T-cell (primary cell): ENCODE results near the gene MEGF8. TPM values are rescaled to one million over a fixed set of nuclear protein-coding genes. Genes with fewer than 3 reads are reported as not detected.
A peak's percentile ranks its signal among the peaks of the same experiment; 100 is the strongest.

Experiments used
- ATAC-seq, 4 experiments: fragments of 200-7000 bp in 3 of 4; fragments of 150-1000 bp in 1 of 4; cut with Tn5 transposase; replicated peaks in 1 of 4; 1 replicate in 3 of 4; 2 replicates in 1 of 4; pipeline ENCODE4 v1.10.0; 2021; ENCODE audit warnings: moderate library complexity in 3 of 4, mild to moderate bottlenecking in 2 of 4, moderate number of reproducible peaks in 1 of 4
- CTCF ChIA-PET, 2 donors: fragments of 300-600 bp; sonication (Branson Sonifier 250); formaldehyde crosslinking; loops; one replicate each; lab custom pipeline; 2022; ENCODE audit warnings: antibody characterized with exemption in 2 of 2; lab: Charles Lee
- POLR2A ChIA-PET, 2 donors: fragments of 300-600 bp; sonication (Branson Sonifier 250); formaldehyde crosslinking; loops; one replicate each; lab custom pipeline; 2022; ENCODE audit warnings: antibody characterized with exemption in 2 of 2; lab: Charles Lee
- DNase-seq, 35 experiments: peaks; one replicate each; pipeline versions ENCODE4 v3.0.0 to v3.0.0-alpha.2; 2013 to 2023
- H3K27ac ChIP-seq: one replicate; pipeline ENCODE4 v1.5.1; 2013; ENCODE audit warnings: low read length
- H3K27me3 ChIP-seq, 2 experiments: replicated peaks in 1 of 2; 1 replicate in 1 of 2; 2 replicates in 1 of 2; pipeline versions ENCODE4 v1.6.1 to v1.7.0; 2013; ENCODE audit warnings: low read length in 1 of 2, mixed read lengths in 1 of 2; ENCODE audit not compliant: control insufficient read depth in 2 of 2, insufficient read depth in 2 of 2; ENCODE audit errors: extremely low read depth in 1 of 2
- H3K36me3 ChIP-seq, 2 donors: 1 replicate in 1 of 2; 2 replicates in 1 of 2; pipeline versions ENCODE4 v1.6.1 to v1.7.0; 2013; ENCODE audit warnings: low read length in 1 of 2; ENCODE audit not compliant: control insufficient read depth in 2 of 2, insufficient read depth in 1 of 2; ENCODE audit errors: extremely low read depth in 1 of 2
- H3K4me1 ChIP-seq, 2 experiments: 1 replicate in 1 of 2; 2 replicates in 1 of 2; pipeline versions ENCODE4 v1.6.1 to v1.7.0; 2013; ENCODE audit warnings: low read length in 2 of 2, mixed read lengths in 1 of 2; ENCODE audit not compliant: insufficient read depth in 2 of 2, control insufficient read depth in 1 of 2; ENCODE audit errors: extremely low read depth in 1 of 2
- H3K4me3 ChIP-seq, 2 donors: 1 replicate in 1 of 2; 2 replicates in 1 of 2; pipeline versions ENCODE4 v1.5.1 to v1.7.0; 2013; ENCODE audit warnings: mild to moderate bottlenecking in 2 of 2, low read length in 1 of 2, moderate library complexity in 1 of 2; ENCODE audit not compliant: control insufficient read depth in 1 of 2; ENCODE audit errors: extremely low read depth in 1 of 2
- H3K9me3 ChIP-seq: 2 replicates; pipeline ENCODE4 v1.7.0; 2013
- H3K27ac Mint-ChIP-seq, 2 donors: one replicate each; pipeline ENCODE4 v1.8.0; 2020 to 2021; ENCODE audit warnings: mild to moderate bottlenecking in 2 of 2, mixed read lengths in 2 of 2
- H3K27me3 Mint-ChIP-seq, 2 donors: one replicate each; pipeline ENCODE4 v1.8.0; 2021 to 2022; ENCODE audit warnings: mixed read lengths in 2 of 2
- H3K36me3 Mint-ChIP-seq: one replicate; pipeline ENCODE4 v1.8.0; 2021; ENCODE audit warnings: mixed read lengths
- H3K4me1 Mint-ChIP-seq, 3 donors: one replicate each; pipeline ENCODE4 v1.8.0; 2020 to 2022; ENCODE audit warnings: mixed read lengths in 3 of 3, mild to moderate bottlenecking in 1 of 3
- H3K4me3 Mint-ChIP-seq, 3 donors: one replicate each; pipeline ENCODE4 v1.8.0; 2020 to 2022; ENCODE audit warnings: mild to moderate bottlenecking in 3 of 3, mixed read lengths in 3 of 3, moderate library complexity in 3 of 3
- H3K9me3 Mint-ChIP-seq, 3 donors: one replicate each; pipeline ENCODE4 v1.8.0; 2020 to 2022; ENCODE audit warnings: mixed read lengths in 3 of 3
- WGBS: methylation state at CpG from one replicate; pipeline ENCODE4 v1.1.5; 2013; ENCODE audit warnings: missing lambda C conversion rate; ENCODE audit not compliant: insufficient coverage; 5-methylcytosine and 5-hydroxymethylcytosine counted together
- total RNA-seq, 35 experiments: library from RNA in 6 of 35; stranded (reverse) in 6 of 35; fragments of 120-200 nt in 1 of 35; gene quantifications; one replicate each; pipeline versions ENCODE4 v1.2.1 to v1.2.4 and lab custom pipeline; 2013 to 2026

MEGF8 gene
- total RNA-seq, 5 donors from 2014 or later (not counting 1 experiment from before 2014, with no cell fraction given): 5.2 to 11.4 (median 9.6) TPM

DNA sequence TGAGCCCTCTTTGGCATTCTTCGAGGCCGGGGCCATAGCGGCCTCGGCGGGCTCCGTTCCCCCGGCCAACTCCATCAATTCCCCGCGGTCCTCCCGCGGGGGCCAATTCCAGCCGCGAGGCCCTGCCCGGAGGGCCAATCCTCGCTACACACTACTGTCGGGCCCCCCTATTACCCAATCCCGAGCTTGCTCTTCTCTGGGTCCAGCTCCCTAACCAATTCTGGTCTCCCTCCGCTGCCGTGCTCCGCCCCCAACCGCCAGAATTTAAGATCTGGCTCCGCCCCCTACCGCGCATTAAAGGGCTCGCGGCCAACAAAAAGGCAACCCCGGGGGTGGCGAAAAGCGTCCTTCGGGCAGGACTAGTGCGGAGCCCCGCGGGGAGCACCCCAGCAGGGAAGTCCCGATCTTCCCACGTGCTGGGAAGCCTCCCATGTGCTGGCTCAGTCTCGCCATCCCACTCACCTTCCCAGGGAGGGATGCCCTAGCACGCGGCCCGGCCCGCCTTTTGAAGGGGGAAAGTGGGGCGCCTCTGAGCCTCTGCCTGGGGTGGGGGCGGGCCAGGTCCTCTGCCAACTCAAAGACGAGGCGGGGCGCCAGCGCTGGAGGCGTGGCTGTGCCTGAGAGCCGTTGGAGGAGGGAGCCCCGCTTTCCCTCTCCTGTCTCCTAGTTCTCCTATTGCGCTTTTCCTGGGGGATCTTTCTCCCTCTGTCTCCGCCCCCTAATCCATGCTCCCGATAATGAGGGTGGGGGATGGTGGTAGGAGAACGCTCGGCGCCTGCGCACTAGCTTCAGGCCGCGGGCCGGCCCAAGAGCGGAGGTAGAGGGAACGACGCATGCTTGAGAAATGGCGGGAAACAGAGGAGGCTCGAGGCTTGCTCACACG lies 98.3 kb downstream of the MEGF8 start:
- DNase-seq (peak; percentile 81 to 95 (median 89)), ATAC-seq (peak; percentile 92 to 95 (median 94))
- H3K27ac Mint-ChIP-seq: peak overlapping the region; percentile 85 to 95
- peaks cover 42 to 47% (median 42%) of the 10 kb centered on the region in 3 donors for H3K4me1 Mint-ChIP-seq
- H3K27me3 Mint-ChIP-seq: no peaks in the 10 kb centered on the region
- peak overlapping the region; percentile 81 to 83 for H3K4me3 ChIP-seq
- peak overlapping the region; percentile 94 to 99 (median 99) for H3K4me3 Mint-ChIP-seq
- H3K36me3 ChIP-seq: no peaks in the 10 kb centered on the region
- no peaks in the 10 kb centered on the region for H3K9me3 Mint-ChIP-seq
- H3K9me3 ChIP-seq: no peaks in the 10 kb centered on the region
- H3K27me3 ChIP-seq: no peaks in the 10 kb centered on the region
- ChIA-PET CTCF (interaction anchor here (0.6 to 2.3 kb wide), 8 partner anchors 10 to 106 kb away, joined by 3 to 25 read pairs (median 7); no protein-coding TSS in a partner anchor), POLR2A (interaction anchor here in 1 of 2 donors (0.5 to 0.7 kb wide), 2 partner anchors 27 to 478 kb away, joined by 3 to 7 read pairs; no protein-coding TSS in a partner anchor)
- no peaks in the 10 kb centered on the region for H3K36me3 Mint-ChIP-seq
- 5% methylated on average over 48 of the region's 65 CpGs for WGBS
- H3K27ac ChIP-seq: peak overlapping the region; percentile 62
- peaks cover 8 to 50% of the 10 kb centered on the region in 2 experiments for H3K4me1 ChIP-seq

DNA sequence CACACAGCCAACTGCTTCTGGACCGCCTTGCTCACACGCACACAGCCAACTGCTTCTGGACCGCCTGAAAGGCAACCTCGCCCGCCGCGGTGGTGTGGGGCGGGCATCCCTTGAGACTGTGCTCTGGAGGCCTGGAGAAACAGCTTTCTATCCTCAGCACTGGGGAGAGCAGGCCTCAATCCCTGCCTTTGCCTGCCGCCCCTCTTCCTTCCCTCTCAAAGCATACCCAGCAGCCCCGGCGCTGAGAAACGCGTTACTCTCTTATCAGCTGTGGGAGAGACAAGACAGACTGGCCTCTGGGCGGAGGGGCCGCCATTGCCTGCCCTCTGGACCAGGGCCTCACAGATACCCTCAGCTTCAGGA lies 98.9 kb downstream of the MEGF8 start:
- H3K4me3 ChIP-seq: peak overlapping the region; percentile 81 to 83
- Mint-ChIP-seq H3K27ac (peak overlapping the region in 1 of 2 donors; percentile 85), H3K4me1 (peaks cover 41 to 47% (median 41%) of the 10 kb centered on the region in 3 donors), H3K9me3 (no peaks in the 10 kb centered on the region), H3K27me3 (no peaks in the 10 kb centered on the region), H3K4me3 (peak overlapping the region; percentile 94 to 99 (median 99)), H3K36me3 (no peaks in the 10 kb centered on the region)
- no peak overlapping the region for H3K27ac ChIP-seq
- H3K9me3 ChIP-seq: no peaks in the 10 kb centered on the region
- ATAC-seq: no peak
- ChIA-PET POLR2A (no interaction called here), CTCF (interaction anchor here in 1 of 2 donors (1.2 to 2.3 kb wide), 4 partner anchors 15 to 26 kb away, joined by 4 to 25 read pairs (median 10); no protein-coding TSS in a partner anchor)
- H3K27me3 ChIP-seq: no peaks in the 10 kb centered on the region
- no peak for DNase-seq
- WGBS: 90% methylated on average over 15 of the region's 15 CpGs
- no peaks in the 10 kb centered on the region for H3K36me3 ChIP-seq
- peaks cover 8 to 50% of the 10 kb centered on the region in 2 experiments for H3K4me1 ChIP-seq

DNA sequence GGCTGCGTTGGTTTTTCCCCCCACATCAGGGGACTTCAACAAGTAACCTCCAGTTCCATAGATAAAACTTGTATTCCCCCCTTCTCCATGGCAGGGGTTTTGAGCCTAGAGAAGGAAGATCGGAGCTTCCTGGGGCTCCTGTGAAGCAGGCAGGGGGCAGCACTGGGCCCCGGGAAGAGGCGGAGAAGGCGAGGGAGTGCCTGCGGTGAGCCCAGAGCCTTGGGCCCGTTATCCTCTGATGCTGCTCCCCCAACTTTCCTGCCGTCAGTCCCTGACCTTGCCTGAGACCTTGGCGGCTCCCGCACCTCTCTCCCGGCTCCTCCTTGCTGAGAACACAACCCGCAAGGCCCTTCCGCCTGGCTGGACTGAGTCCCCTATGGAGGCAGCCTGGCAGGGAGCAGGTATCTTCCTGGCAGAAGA lies 99.3 kb downstream of the MEGF8 start:
- POLR2A ChIA-PET: no interaction called here
- Mint-ChIP-seq H3K4me3 (peak overlapping the region; percentile 94 to 99 (median 99)), H3K27ac (no peak overlapping the region)

DNA sequence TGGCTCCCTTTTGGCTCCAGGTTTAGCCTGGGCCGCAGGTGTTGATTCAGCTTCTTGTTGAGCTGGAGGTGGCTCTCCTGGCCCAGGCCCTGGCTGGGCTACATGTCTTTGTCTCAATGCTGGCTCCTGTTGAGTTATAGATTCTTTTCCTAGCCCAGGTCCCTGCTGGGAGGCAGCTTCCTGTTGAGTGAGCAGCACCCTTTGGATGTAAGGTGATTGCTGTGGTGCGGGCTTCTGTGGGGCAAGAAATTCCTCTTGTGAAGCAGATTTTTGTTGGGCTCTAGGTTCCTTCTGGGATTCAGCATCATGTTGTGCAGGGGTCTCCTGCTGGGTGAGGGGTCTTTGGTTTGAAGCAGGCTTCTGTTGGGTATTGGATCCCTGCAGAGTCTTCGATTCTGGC lies 101.2 kb downstream of the MEGF8 start:
- peaks cover 21 to 28% (median 21%) of the 10 kb centered on the region in 3 donors for H3K4me1 Mint-ChIP-seq
- ATAC-seq (no peak), DNase-seq (no peak)
- peak overlapping the region in 1 of 2 donors; percentile 39 for H3K27ac Mint-ChIP-seq
- Histone ChIP-seq H3K27ac (no peak overlapping the region), H3K9me3 (no peaks in the 10 kb centered on the region), H3K4me1 (peaks cover 8 to 33% of the 10 kb centered on the region in 2 experiments), H3K36me3 (no peaks in the 10 kb centered on the region), H3K27me3 (no peaks in the 10 kb centered on the region), H3K4me3 (no peak overlapping the region)
- ChIA-PET POLR2A (no interaction called here), CTCF (no interaction called here)
- H3K36me3 Mint-ChIP-seq: no peaks in the 10 kb centered on the region
- 91% methylated on average over 1 of the region's 3 CpGs for WGBS
- no peaks in the 10 kb centered on the region for H3K9me3 Mint-ChIP-seq
- H3K4me3 Mint-ChIP-seq: no peak overlapping the region
- H3K27me3 Mint-ChIP-seq: no peaks in the 10 kb centered on the region

More for the DNA sequence above, 99.3 kb downstream of the MEGF8 start:
- WGBS: 93% methylated on average over 10 of the region's 13 CpGs
- DNase-seq: no peak
- CTCF ChIA-PET: interaction anchor here in 1 of 2 donors (1.3 kb wide), 1 partner anchor 14 kb away, joined by 4 read pairs; no protein-coding TSS in a partner anchor
- H3K9me3 Mint-ChIP-seq: no peaks in the 10 kb centered on the region
- ATAC-seq: no peak
- Histone ChIP-seq H3K27me3 (no peaks in the 10 kb centered on the region), H3K36me3 (no peaks in the 10 kb centered on the region), H3K27ac (no peak overlapping the region), H3K4me3 (no peak overlapping the region), H3K9me3 (no peaks in the 10 kb centered on the region), H3K4me1 (peaks cover 8 to 50% of the 10 kb centered on the region in 2 experiments)
- peaks cover 40 to 47% (median 40%) of the 10 kb centered on the region in 3 donors for H3K4me1 Mint-ChIP-seq
- no peaks in the 10 kb centered on the region for H3K36me3 Mint-ChIP-seq
- no peaks in the 10 kb centered on the region for H3K27me3 Mint-ChIP-seq

DNA sequence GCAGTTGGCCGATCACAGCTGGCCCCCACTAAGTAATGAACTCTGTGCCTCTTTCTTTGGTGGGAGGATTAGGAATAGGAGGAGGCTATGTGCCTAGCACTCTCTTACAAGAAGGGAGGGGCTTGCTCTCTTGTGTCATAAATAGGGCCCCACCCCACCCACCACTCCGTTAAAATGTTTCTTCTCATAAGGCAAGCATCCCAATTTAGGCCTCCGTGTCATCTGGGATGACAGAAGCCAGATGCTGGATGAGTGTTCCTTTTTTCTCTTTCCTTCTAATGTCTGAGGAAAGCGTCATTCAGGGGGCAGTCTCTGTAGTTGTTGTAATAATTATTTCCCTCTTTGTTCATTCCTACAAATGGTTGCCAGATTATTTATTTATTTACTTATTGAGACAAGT lies 101.9 kb downstream of the MEGF8 start, which contains the start of gene LIPE:
LIPE (minus strand) TSS at position 76 of the 400 bp plus-strand sequence. CDS start 239 bp downstream, outside the sequence.
- Mint-ChIP-seq H3K9me3 (no peaks in the 10 kb centered on the region), H3K4me3 (no peak within 1 kb of the TSS), H3K36me3 (no peaks in the 10 kb centered on the region), H3K27me3 (no peaks in the 10 kb centered on the region), H3K4me1 (peaks cover 14 to 21% (median 15%) of the 10 kb centered on the region in 3 donors), H3K27ac (peak within 1 kb of the TSS in 1 of 2 donors; percentile 39)
- no peaks in the 10 kb centered on the region for H3K27me3 ChIP-seq
- DNase-seq (no peak), ATAC-seq (no peak)
- POLR2A ChIA-PET: no interaction called here
- peaks cover 5 to 26% of the 10 kb centered on the region in 2 experiments for H3K4me1 ChIP-seq
- no peak within 1 kb of the TSS for H3K4me3 ChIP-seq
- H3K27ac ChIP-seq: no peak within 1 kb of the TSS
- H3K36me3 ChIP-seq: no peaks in the 10 kb centered on the region
- H3K9me3 ChIP-seq: no peaks in the 10 kb centered on the region
- WGBS: no CpG with 5 or more reads among the region's 4 CpGs
- CTCF ChIA-PET: no interaction called here
